ENCODE measurements around the gene APOC3. TPM values are rescaled to one million over a fixed set of nuclear protein-coding genes. Genes with fewer than 3 reads are reported as not detected.

APOC3 gene
- total RNA-seq, 1 donor from 2014 or later: not detected

GRCh38 chr11:116874251-116874650 is 44.5 kb downstream of the APOC3 start:
- DNase-seq (ENCODE audit: low read depth, low spot score): no peak

DNA sequence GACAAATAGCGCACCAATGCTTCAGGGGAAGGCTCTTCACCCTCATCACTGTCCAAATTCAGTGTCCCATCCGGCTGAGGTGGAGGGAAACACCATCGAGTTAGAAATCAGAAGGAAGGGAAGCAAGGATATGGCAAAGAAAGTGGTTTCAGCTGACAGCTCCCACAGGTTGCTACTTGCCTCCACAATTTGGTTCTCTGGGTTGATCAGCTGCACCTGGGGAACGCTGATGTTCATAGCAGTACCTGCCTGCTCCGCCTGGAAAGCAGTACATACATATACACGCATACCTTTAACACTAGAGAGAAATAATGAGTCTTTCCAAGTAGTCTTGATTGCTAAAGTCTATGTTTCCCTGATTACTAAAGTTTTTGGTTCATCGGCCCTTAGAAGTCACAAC is 45.5 kb downstream of the APOC3 start:
- DNase-seq (ENCODE audit: low read depth, low spot score): no peak

DNA sequence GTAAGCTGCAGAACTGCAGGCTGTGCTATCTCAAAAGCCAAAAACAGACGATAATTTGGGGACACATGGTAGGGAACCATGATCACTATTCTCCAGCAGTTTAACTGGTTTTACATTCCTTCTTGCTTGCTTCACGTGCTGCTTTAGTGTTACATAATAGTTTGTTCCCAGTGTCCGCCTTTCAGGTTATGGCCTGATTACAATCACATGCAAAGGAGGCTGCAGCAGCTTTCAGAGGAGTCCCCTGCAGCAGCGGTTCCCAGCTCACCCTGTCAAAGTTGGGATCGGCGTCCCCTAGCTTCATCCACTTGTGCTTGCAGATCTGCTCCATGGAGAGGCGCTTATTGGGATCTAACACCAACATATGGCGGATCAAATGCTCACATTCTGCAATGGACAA is 46.9 kb downstream of the APOC3 start:
- DNase-seq (ENCODE audit: low read depth, low spot score): no peak

- DNase-seq (ENCODE audit: low read depth, low spot score): peak; percentile 20
Observed at GRCh38 chr11:116879800-116880625, 50.3 kb downstream of the APOC3 start.

GRCh38 chr11:116881143-116881542 is 51.4 kb downstream of the APOC3 start:
- no peak for DNase-seq (ENCODE audit: low read depth, low spot score)

GRCh38 chr11:116882386-116882785 is 52.7 kb downstream of the APOC3 start:
- no peak for DNase-seq (ENCODE audit: low read depth, low spot score)

Other genes with a start within 250 kb of the APOC3 start
- gene BUD13, start 56.9 kb upstream of the APOC3 start, total RNA-seq: 20.2 and 25.3 TPM in 2 replicates
- gene ZPR1, start 41.9 kb upstream of the APOC3 start, total RNA-seq: 45.4 and 57.0 TPM in 2 replicates
- gene APOA5, start 38.0 kb upstream of the APOC3 start, total RNA-seq: not detected in 2 replicates
- not detected in 2 replicates for gene APOA4, start 6.6 kb upstream of the APOC3 start, total RNA-seq
- not detected in 2 replicates for gene APOA1, start 7.7 kb downstream of the APOC3 start, total RNA-seq

Measured in pulmonary artery endothelial cell (primary cell).